Stimulated activated CD4-positive, alpha-beta T cell treated with anti-CD3 and anti-CD28 coated beads, Interleukin-1b, Interleukin-23, amount 100 ng/mL, for 4 hours (primary cell): ENCODE results near the gene MTRR.

Experiments used
- DNase-seq, 2 donors: peaks; one replicate each; pipeline ENCODE4 v3.0.0-alpha.2; 2020; ENCODE audit warnings: low read depth in 2 of 2

Gene MTRR

DNA sequence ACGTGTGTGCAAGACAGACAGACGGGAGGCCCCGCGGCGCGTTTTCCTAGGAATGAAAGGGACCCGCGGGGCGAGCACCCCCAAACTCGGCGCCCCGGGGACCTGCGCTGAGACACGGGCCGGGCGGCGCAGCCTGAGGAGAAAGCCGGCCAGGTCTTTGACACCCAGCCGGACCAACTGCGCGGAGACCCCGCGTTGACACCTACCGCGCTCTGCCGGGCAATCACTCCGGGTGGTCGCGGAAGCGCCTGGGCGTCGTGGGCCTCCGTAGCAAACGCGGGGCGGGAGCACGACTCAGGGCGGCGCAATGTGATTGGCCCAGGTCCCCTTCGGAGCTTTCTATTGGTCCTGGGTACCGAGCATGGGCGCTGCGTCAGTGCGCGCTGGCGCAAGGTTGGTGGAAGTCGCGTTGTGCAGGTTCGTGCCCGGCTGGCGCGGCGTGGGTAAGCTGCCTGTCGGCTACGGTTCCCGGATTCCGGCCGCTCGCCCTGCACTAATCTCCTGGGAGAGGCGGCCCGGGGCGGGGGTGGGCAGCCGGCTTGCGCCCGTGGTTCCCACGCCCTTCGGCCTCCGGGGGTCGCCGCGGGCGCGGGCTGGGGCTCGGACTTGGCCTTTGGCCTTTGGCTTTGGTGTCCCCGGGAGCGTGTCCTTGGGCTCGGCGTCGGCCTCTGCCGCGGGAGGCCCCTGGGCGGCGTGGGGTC is at the start of gene MTRR, which contains the start of gene FASTKD3:
TSS of gene MTRR (plus strand) at position 376 of the 701 bp plus-strand sequence. CDS start 1,647 bp downstream, outside the sequence.
TSS of gene FASTKD3 (minus strand) at position 259 of the 701 bp plus-strand sequence. CDS start 948 bp downstream, outside the sequence.
- DNase-seq, result peak; percentile 81 to 83

DNA sequence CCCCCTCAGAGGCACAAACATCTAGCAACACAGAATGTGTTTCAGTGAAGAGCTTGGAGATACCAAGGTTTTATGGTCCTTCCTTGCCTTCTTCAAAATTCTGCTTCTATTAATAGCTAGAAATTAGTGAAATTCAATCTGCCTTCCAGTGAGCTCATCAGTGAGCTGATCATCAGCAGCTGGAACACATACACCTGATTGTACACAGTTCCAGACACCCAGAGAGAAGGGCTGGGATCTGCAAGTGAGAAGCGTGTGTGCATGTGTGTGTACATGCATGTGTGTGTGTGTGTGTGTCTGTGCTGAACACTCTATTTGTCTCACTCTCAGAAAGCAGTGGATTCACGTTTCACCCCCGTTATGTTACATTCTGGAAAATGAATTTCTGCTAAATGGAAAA is 46.5 kb upstream of the MTRR start:
- no peak for DNase-seq

DNA sequence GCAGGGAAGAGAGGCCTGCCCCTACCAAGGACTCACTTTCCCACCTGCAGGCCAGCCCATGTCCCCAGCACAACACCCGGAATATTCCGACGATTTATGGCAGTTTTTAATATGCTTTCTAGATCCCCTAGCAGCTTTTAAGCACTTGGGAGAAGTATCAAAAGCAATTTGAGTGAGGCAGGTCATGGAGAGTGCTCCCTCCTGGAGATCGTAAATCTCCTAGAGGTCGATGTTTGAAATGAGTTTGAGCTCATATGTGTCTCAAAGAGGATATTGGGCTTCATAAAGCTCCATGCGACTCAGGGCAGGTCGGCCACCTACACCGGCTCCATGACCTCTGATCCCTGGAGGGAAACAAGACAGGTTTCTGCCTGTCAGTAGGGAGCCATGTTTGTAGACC is 45.4 kb upstream of the MTRR start:
- DNase-seq, result no peak

DNA sequence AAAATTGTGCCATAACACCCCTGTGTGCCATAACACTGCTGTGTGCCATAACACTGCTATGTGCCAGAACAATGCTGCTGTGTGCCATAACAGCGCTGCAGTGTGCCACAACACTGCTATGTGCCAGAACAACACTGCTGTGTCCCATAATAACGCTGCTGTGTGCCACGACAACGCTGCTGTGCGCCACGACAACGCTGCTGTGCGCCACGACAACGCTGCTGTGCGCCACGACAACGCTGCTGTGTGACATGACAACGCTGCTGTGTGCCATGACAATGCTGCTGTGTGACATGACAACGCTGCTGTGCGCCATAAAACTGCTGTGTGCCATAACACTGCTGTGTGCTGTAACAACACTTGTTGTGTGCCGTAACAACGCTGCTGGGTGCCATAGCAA is 44.0 kb upstream of the MTRR start:
- DNase-seq, result no peak

DNA sequence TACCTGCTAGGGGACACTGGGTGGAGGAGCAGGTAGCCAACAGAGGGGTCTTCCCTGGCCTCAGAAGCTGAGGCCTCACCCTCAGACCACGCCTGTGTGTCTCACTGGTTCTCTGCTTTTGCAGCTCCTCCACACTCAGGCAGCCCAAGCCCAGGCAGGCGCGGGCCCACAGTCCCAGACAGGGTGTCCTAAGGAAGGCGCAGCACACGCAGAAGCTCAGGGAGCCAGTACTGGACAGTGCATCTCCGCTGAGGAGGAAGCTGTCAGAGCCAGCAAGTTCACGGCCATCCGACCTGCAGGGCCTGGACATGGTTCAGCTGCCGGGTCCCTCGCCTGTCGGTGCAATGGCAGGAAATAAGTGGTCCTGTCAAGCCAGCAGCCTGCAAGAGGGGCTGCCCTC is 43.3 kb upstream of the MTRR start:
- no peak for DNase-seq

DNA sequence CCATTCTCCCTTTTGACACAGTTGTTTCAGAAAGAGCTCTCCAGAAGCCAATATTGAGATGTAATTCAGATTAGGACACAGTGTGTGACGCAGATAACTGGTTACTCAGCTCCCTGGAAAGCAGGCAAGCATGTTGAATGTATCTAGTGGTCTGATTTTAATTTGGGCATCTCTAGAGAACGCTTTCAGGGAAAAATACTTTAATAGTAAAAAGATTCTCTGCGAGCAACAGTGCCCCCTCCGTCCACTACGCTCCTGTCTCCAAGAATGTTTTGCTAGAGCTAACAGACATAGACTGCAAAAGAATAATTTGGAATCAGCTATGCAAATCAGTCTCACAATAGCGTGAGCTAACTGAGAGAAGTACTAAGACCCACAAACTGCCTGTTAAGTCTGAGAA is 41.3 kb upstream of the MTRR start:
- DNase-seq, result no peak

DNA sequence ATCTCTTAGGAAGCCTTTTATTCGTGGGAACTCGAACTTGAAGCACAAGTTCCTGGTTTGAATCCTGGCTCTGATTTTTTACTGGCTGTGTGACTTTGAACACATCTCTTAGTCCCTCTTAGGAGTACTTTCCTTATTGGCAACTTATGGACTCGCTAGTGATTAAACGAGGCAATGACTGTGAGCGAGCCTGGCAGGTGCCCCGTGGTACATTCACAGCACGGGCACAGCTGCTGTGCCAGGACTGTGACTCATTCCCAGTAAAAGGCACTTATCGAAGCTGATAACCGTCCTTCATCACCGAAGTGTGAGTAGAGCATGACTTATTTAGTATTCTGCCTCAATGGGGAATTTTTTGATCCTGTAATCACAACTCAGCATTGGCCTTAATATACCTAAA is 40.7 kb upstream of the MTRR start:
- DNase-seq, result no peak

DNA sequence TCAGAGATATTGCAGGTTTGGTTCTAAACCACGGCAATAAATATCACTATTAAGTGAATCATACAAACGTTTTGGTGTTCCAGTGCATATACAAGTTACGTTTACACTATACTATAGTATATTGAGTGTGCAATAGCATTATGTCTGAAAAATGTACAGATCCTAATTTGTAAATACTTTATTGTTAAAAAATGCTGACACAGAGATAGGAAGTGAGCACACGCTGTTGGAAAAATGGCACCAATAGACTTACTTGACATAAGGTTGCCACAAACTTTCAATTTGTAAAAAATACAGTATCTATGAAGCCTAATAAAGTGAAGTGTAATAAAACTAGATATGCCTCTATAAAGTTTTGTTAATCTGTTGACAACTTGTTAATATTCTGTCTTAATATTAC is 34.0 kb upstream of the MTRR start:
- no peak for DNase-seq

DNA sequence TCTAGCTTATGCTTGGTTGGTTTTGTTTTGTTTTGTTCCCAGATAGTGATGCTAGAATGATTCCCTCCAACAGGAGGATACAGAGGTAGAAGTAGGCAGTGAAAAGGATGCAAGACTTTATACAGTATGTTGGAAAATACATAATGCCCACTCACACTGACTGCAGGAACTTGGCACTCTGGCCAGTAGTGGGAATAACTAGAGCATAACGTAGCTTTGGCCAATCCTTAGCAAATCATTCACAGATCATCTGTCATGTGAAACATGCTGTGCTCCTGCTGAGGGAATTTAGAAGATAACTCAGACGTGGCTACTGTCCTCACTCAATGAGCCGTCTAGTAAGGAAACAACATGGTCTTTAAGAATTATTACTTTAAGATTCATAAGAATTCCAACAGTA is 31.5 kb upstream of the MTRR start:
- no peak for DNase-seq

DNA sequence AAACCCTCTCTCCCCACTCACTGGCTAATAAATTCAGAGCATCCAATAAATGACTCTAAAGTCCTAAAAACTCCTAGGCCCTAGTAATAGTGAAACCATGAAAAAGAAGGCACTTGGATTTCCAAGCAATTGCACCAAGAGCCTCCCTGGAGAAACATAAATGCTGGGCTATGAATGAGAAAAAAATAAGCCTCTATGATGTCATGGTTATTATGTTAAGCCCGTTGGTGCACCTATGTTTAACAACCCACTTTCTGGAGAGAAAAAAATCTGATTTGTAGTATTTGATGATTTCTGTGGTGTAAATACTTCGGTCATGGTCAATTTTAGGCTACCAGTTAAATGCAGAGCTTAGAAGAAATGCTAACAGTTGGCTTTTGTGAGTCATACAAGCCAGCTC is 26.4 kb upstream of the MTRR start:
- DNase-seq, result no peak

DNA sequence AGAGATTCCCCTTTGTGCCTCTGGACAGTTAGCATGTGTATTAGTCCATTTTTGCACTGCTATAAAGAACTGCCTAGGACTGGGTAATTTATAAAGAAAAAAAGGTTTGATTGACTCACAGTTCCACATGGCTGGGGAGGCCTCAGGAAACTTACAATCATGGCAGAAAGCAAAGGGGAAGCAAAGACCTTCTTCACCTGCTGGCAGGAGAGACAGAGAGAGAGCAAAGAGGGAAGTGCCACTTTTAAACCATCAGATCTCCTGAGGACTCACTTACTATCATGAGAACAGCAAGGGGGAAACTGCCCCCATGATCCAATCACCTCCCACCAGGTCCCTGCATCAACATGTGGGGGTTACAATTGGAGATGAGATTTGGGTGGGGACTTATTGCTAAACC is 24.0 kb upstream of the MTRR start:
- DNase-seq, result no peak

DNA sequence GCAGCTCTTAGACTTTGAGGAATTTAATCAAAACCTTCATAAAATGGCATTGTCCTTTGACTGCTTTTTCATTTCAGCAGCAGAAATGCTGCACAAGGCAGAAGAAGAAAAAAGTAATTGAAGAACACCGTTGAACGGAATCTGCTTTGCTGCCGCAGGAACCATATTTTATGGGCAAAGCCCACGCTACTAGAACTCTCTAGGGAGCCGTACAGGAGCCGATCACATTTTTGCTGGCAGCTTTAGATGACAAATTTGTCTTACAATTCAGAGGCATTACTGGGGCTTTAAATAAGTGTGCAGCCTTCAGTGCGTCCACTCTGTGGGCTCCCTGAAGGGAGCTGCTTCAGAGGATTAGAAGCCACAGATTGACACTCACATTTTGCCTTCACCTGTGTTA is 23.4 kb upstream of the MTRR start:
- DNase-seq, result no peak

DNA sequence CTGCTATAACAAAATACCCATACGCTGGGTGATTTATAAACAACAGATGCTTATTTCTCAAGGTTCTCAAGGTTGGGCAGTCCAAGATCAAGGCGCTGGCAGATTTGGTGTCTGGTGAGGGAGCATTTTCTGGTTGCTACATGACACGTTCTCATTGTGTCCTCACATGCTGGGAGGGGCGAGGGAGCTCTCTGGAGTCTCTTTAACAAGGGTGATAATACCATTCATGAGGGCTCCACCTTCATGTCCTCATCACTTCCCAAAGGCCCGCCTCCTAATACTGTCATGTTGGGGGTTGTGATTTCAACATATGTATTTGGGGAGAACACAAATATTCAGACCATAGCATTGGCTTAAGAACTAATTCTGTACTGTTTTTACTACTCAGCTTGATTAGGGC is 22.6 kb upstream of the MTRR start:
- DNase-seq, result no peak

DNA sequence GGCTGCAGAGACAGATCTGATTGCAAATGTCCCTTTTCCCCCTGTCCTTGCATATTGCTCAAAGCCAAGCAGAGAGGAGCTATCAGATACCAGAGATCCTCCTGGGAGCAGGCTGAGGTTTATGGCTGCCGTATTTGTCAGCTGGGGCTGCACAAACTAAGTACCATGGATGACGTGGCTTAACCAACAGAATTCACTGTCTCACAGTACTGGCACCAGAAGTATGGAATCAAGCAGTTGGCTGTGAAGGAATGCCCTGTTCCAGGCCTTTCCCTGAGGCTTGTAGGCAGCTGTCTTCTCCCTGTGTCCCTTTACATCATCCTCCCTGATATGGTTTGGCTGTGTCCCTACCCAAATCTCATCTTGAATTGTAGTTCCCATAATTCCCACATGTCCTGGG is 20.7 kb upstream of the MTRR start:
- no peak for DNase-seq

DNA sequence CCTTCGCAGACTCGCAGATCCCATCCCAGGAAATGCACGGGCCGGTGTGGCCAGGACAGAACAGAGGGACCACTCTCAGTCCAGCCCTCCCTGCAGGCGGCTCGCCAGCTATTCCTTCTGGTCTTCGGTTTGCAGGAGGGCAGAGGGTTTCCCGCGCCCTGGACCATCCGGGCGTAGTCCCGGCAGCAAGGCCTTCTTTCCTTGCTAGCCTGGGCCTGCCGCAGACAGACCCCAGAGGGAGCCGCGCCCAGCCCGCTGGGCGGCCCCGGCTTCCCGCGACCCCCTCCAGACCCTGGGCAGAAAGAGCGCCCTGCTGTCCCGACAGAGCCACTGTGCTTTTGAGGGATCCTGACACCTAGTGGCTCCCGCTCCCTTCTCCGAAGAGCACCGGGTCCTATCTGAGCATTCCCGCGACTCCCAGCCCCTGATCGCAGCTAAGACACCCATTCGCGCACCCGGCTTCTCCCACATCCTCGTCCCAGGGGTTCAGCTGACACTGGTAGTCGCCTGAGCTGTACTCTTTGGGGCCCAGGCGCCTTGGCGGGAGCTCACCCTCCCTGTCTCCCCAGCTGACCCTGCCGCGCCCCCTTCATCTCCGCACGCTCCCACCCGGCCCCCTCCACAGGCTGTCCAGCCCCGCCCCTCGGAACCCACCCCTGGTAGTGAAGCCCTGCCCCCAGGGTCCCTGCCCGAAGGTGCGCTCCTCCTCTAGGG is 19.1 kb upstream of the MTRR start:
- peak in 1 of 2 donors; percentile 3 for DNase-seq

DNA sequence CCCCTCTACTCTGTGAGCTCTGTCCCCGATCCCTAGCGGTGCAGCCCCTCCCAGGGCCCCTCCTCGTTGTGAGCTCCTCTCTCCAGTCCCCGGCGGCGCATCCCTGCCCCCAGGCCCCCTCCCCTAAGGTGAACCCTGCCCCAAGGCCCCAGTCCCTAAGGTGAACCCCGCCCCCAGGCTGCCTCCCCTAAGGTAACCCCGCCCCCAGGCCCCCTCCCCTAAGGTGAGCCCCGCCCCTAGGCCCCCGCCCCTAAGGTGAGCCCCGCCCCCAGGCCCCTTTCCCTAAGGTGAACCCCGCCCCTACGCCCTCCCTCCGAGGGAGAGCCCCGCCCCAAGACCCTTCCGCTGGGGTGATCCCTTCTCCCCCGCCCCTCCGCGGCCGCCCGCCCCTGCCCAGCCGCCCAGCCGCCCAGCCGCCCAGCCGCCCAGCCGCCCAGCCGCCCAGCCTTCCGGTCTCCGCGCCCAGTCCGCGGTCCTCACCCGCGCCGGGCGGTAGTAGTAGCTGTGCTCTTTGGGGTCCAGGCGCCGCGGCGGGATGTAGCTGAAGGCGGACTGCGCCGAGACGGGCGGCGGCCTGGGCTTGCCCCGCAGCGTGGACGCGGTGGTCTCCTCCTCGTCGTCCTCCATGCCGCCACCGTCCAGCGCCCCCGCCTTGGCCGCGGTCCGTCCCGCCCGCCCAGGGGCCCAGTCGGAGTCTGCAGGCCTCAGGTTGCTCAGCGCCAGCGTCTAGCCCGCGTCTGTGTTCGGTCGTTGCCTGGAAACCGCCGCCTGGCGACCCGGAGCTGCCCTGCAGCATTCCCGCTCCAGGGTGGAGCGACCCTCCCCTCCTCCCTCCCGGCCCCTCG is 18.3 kb upstream of the MTRR start, which contains the start of gene CFAP90:
TSS of gene CFAP90 (minus strand) at position 739 of the 845 bp plus-strand sequence. CDS start at position 627, 112 bp downstream.
- peak in 1 of 2 donors; percentile 10 for DNase-seq

DNA sequence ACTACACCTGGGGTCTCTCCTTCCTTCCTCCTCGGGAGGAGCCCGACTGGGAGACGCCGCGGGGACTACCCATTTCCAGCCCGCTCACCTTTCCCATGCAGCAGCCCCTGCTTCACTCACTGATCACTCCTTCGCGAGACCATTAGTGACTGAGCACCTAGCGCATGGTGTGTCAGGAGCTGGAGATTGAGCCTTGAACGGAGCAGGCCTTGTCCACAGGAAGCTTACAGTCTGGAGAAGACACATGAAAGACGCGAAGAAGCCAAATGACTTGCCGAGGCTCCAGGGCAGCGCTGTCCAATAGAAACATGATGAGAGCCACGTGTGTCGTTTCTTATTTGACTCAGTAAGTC is 17.7 kb upstream of the MTRR start:
- DNase-seq, result no peak

DNA sequence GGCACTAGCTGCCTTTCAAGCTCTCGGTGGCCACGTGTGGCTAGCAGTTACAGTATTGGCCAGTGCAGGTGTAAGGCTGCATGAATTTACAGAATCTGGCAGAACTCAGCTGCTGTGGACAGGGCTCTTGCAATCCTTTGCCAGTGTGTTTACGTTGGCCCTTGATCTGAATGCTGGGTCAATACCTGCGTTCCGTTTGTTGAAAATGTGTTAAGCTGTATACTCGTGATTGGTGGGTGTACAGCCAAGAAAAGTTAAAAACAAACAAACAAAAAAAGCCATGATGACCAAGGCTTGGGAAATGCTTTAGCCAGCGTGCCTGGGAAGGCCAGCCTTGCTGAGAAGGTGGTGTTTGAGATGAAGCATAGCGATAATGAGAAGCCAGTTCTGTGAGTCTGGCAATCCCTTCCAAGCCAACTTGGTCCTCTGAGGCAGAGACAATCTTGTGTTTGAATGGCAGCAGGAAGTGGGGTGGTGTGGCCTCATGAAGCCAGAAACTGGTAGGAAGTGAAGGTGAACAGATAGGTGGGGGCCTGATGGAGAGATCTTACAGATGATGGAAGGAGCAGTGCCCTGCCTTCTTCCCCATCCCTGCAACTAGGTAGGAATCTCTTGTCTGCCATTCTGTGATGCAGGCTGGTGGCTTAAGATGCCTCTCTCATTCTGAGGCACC is 17.2 kb upstream of the MTRR start:
- no peak for DNase-seq

DNA sequence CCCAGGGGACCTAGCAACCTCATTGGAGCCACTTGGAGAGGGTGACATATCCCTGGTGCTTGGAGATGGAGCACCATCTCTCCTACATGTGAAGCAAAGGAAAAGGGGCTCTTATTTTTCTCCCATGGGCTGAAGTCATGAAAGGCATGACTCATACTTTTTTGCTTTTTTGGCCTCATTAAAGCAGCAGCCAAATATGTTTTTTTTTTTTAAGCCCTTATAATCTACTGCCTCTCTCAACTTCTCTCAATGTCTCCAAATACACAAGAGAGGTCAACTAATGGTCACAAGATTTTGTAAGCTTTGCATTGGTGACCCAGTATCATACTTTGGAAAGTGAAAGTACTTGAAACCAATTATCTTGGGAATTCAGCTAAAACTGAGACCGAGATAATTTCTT is 16.4 kb upstream of the MTRR start:
- no peak for DNase-seq

DNA sequence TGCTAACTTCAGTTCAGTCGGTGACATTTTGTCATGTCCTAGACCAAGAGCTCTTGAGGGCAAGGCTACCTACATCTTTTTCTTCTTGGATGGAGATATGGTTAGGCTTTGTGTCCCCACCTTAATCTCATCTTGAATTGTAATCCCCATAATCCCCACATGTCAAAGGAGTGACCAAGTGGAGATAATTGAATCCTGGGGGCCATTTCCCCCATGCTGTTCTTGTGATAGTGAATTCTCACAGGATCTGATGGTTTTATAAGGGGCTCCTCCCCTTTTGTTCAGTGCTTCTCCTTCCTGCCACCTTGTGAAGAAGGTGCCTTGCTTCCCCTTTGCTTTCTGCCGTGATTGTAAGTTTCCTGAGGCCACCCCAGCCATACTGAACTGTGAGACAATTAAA is 16.0 kb upstream of the MTRR start:
- no peak for DNase-seq

DNA sequence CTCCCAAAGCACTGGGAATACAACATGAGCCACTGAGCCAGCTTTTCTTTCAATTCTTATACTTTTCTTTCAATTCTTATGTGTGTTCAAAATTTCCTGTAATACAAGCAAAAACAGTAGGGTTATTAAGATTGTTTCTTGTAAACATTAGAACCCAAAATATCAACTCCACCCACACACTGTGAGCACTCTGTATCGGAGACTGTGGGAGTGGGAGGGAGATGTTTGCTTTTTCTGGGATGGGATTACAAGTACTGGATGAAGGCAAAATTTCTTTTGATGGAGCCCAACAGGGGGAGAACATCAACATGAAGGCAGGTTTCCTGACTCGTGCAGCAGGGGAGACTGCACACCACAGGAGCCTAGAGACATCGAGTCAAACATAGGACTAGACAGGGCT is 13.3 kb upstream of the MTRR start:
- DNase-seq, result no peak

DNA sequence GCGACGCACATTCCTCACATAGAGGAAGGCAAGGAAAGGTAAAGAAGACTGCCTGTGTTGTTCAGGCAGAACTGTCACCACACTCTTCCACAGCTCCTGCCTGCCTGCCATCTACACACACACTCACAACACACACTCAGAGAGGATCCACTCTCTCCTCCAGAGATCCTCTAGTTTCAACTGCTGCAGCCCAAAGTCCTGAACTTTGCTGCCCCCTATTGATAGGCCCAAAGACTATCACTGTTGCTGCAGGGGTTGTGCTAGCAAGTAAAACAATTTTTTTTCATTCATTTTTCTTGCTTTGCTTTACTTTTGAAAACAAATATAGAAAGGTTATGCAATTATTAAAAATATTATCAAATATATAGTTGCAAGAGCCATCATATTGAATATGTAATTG is 12.1 kb upstream of the MTRR start:
- DNase-seq, result no peak
